IMR-90 (cell line): ENCODE results near the gene XRCC3. TPM values are rescaled to one million over a fixed set of nuclear protein-coding genes. Genes with fewer than 3 reads are reported as not detected.
A peak's percentile ranks its signal among the peaks of the same experiment; 100 is the strongest.

Experiments used
- ATAC-seq: fragments of 200-7000 bp; cut with Tn5 transposase; 2 replicates; pipeline ENCODE4 v1.9.1; 2020; ENCODE audit warnings: low read depth, mild to moderate bottlenecking, moderate library complexity
- BruUV-seq: library from RNA; stranded (reverse); fragments of 400-500 nt; replicated peaks from 2 replicates; lab custom pipeline; 2021; lab: Mats Ljungman, UMichigan
- CTCF ChIA-PET: fragments of 300-600 bp; formaldehyde crosslinking; extraction: SDS; loops from one replicate; lab custom pipeline; 2021; ENCODE audit warnings: antibody characterized with exemption; lab: Yijun Ruan, JAX
- POLR2A ChIA-PET: fragments of 300-600 bp; sonication (Branson Sonifier 250); formaldehyde crosslinking; loops from one replicate; lab custom pipeline; 2022; ENCODE audit warnings: antibody characterized with exemption; ENCODE audit not compliant: unreplicated experiment; lab: Charles Lee
- DNase-seq: peaks from one replicate; pipeline ENCODE4 v3.0.0; 2013
- H2AFZ ChIP-seq: replicated peaks from 2 replicates; pipeline ENCODE3; 2013; ENCODE audit warnings: low read length, mild to moderate bottlenecking; ENCODE audit not compliant: poor library complexity
- H2AK5ac ChIP-seq: 2 replicates; pipeline ENCODE4 v1.6.1; 2013; ENCODE audit warnings: low read depth, low read length, inconsistent platforms
- H2AK9ac ChIP-seq: replicated peaks from 2 replicates; pipeline ENCODE3; 2013; ENCODE audit warnings: mild to moderate bottlenecking, low read depth, low read length, moderate library complexity; ENCODE audit not compliant: poor library complexity
- H2BK120ac ChIP-seq: 2 replicates; pipeline ENCODE4 v1.6.1; 2013; ENCODE audit warnings: low read depth, low read length, inconsistent platforms
- H2BK15ac ChIP-seq: 3 replicates; pipeline ENCODE4 v1.6.1; 2013; ENCODE audit warnings: low read depth, low read length, inconsistent platforms
- H2BK20ac ChIP-seq: 2 replicates; pipeline ENCODE4 v1.6.1; 2013; ENCODE audit warnings: low read depth, mild to moderate bottlenecking, inconsistent platforms, low read length, moderate library complexity
- H2BK5ac ChIP-seq: 2 replicates; pipeline ENCODE4 v1.6.1; 2013; ENCODE audit warnings: mild to moderate bottlenecking, low read depth, low read length, inconsistent platforms; ENCODE audit not compliant: poor library complexity, severe bottlenecking
- H3K14ac ChIP-seq: replicated peaks from 2 replicates; pipeline ENCODE4 v1.6.1; 2013; ENCODE audit warnings: low read depth, low read length, inconsistent platforms
- H3K18ac ChIP-seq: 2 replicates; pipeline ENCODE4 v1.6.1; 2013; ENCODE audit warnings: low read depth, low read length, control low read depth
- H3K23ac ChIP-seq: 2 replicates; pipeline ENCODE4 v1.6.1; 2013; ENCODE audit warnings: low read depth, low read length, inconsistent platforms
- H3K27ac ChIP-seq: 2 replicates; pipeline ENCODE4 v1.5.1; 2013; ENCODE audit warnings: mild to moderate bottlenecking, control low read depth, low read length; ENCODE audit not compliant: insufficient read depth
- H3K27me3 ChIP-seq: 2 replicates; pipeline ENCODE4 v1.6.1; 2013; ENCODE audit warnings: low read length; ENCODE audit not compliant: control insufficient read depth, insufficient read depth
- H3K36me3 ChIP-seq: 2 replicates; pipeline ENCODE4 v1.6.1; 2013; ENCODE audit warnings: low read length, mixed read lengths; ENCODE audit not compliant: control insufficient read depth, insufficient read depth
- H3K4ac ChIP-seq: 2 replicates; pipeline ENCODE4 v1.6.1; 2013; ENCODE audit warnings: low read depth, low read length, inconsistent platforms
- H3K4me1 ChIP-seq: 2 replicates; pipeline ENCODE4 v1.6.1; 2013; ENCODE audit warnings: low read length, mixed read lengths; ENCODE audit not compliant: control insufficient read depth, insufficient read depth
- H3K4me2 ChIP-seq: 2 replicates; pipeline ENCODE4 v1.6.1; 2013; ENCODE audit warnings: low read depth, mild to moderate bottlenecking, control low read depth, low read length, moderate library complexity
- H3K4me3 ChIP-seq: 2 replicates; pipeline ENCODE4 v1.5.1; 2013; ENCODE audit warnings: low read depth, mild to moderate bottlenecking, control low read depth, low read length, moderate library complexity; ENCODE audit not compliant: insufficient read depth
- H3K56ac ChIP-seq: 2 replicates; pipeline ENCODE4 v1.6.1; 2013; ENCODE audit warnings: low read length, inconsistent platforms; ENCODE audit not compliant: insufficient read depth; ENCODE audit errors: extremely low read depth
- H3K79me1 ChIP-seq, 2 experiments: 2 replicates each; pipeline ENCODE4 v1.6.1; 2013; ENCODE audit warnings: low read length in 2 of 2, inconsistent platforms in 1 of 2, low read depth in 1 of 2
- H3K9ac ChIP-seq: 2 replicates; pipeline ENCODE4 v1.6.1; 2013; ENCODE audit warnings: low read depth, low read length, control low read depth
- H3K9me1 ChIP-seq: 2 replicates; pipeline ENCODE4 v1.6.1; 2013; ENCODE audit warnings: low read length, inconsistent platforms; ENCODE audit not compliant: insufficient read depth
- H3K9me3 ChIP-seq: 2 replicates; pipeline ENCODE4 v1.6.1; 2013; ENCODE audit warnings: low read length; ENCODE audit not compliant: control insufficient read depth, insufficient read depth
- H4K20me1 ChIP-seq: 2 replicates; pipeline ENCODE4 v1.6.1; 2013; ENCODE audit warnings: low read length, inconsistent platforms; ENCODE audit not compliant: insufficient read depth
- H4K5ac ChIP-seq: 2 replicates; pipeline ENCODE4 v1.6.1; 2013; ENCODE audit warnings: mild to moderate bottlenecking, low read depth, low read length, control low read depth
- H4K8ac ChIP-seq, 2 experiments: 2 replicates each; pipeline ENCODE4 v1.6.1; 2013; ENCODE audit warnings: low read depth in 2 of 2, low read length in 2 of 2, control low read depth in 1 of 2, inconsistent platforms in 1 of 2
- H4K91ac ChIP-seq: 2 replicates; pipeline ENCODE4 v1.6.1; 2013; ENCODE audit warnings: low read depth, low read length, inconsistent platforms; ENCODE audit not compliant: insufficient read depth
- BHLHE40 ChIP-seq: fragments of 150-350 bp; IDR thresholded peaks from 2 replicates; pipeline ENCODE4 v1.6.1; 2016; ENCODE audit warnings: mild to moderate bottlenecking, low read depth, low read length
- CEBPB ChIP-seq: IDR thresholded peaks from 2 replicates; pipeline ENCODE4 v1.6.1; 2012; ENCODE audit warnings: low read depth, low read length, improper control_type of control experiment
- CHD1 ChIP-seq: IDR thresholded peaks from 2 replicates; pipeline ENCODE4 v1.6.1; 2012; ENCODE audit warnings: low read depth, low read length, improper control_type of control experiment
- FOS ChIP-seq: fragments of 150-350 bp; IDR thresholded peaks from 2 replicates; pipeline ENCODE4 v1.6.1; 2016; ENCODE audit warnings: low read depth, low read length
- MAFK ChIP-seq: IDR thresholded peaks from 2 replicates; pipeline ENCODE4 v1.6.1; 2012; ENCODE audit warnings: low read depth, low read length, improper control_type of control experiment
- MAZ ChIP-seq: IDR thresholded peaks from 2 replicates; pipeline ENCODE4 v1.6.1; 2012; ENCODE audit warnings: low read depth, mild to moderate bottlenecking, low read length, improper control_type of control experiment, moderate library complexity, borderline replicate concordance
- MXI1 ChIP-seq: IDR thresholded peaks from 2 replicates; pipeline ENCODE4 v1.6.1; 2012; ENCODE audit warnings: low read depth, mild to moderate bottlenecking, low read length, moderate library complexity, borderline replicate concordance
- NFE2L2 ChIP-seq: fragments of 150-350 bp; IDR thresholded peaks from 2 replicates; pipeline ENCODE4 v1.6.1; 2016; ENCODE audit warnings: low read depth, mild to moderate bottlenecking, low read length
- POLR2A ChIP-seq: IDR thresholded peaks from 2 replicates; pipeline ENCODE4 v1.6.1; 2012; ENCODE audit warnings: mild to moderate bottlenecking, low read depth, low read length
- RAD21 ChIP-seq: IDR thresholded peaks from 2 replicates; pipeline ENCODE4 v1.6.1; 2012; ENCODE audit warnings: low read length, improper control_type of control experiment
- RCOR1 ChIP-seq: IDR thresholded peaks from 2 replicates; pipeline ENCODE4 v1.6.1; 2012; ENCODE audit warnings: mild to moderate bottlenecking, low read length, improper control_type of control experiment; ENCODE audit not compliant: insufficient replicate concordance
- RFX5 ChIP-seq: IDR thresholded peaks from 2 replicates; pipeline ENCODE4 v1.8.0; 2012; ENCODE audit warnings: low read depth, mild to moderate bottlenecking, low read length, moderate library complexity
- SMC3 ChIP-seq: fragments of 150-350 bp; IDR thresholded peaks from 2 replicates; pipeline ENCODE4 v1.6.1; 2016; ENCODE audit warnings: low read depth, mild to moderate bottlenecking, antibody characterized with exemption, low read length, moderate library complexity
- WGBS, 2 experiments: methylation state at CpG; one replicate each; pipeline versions ENCODE4 v1.1.5 to v1.1.7; 2013; ENCODE audit warnings: missing lambda C conversion rate in 2 of 2; ENCODE audit not compliant: insufficient read length in 1 of 2; ENCODE audit errors: extremely low coverage in 2 of 2; 5-methylcytosine and 5-hydroxymethylcytosine counted together
- dilution Hi-C: fragments of 300-500 bp; cut with HindIII; formaldehyde crosslinking; loops from one replicate; pipeline ENCODE4 v1.14.3; 2018; ENCODE audit warnings: low sequenced_read_pairs; ENCODE audit not compliant: unreplicated experiment
- in situ Hi-C: fragments of 300-500 bp; cut with MboI; formaldehyde crosslinking; loops from 3 replicates; pipeline ENCODE4 v1.14.3; 2019; ENCODE audit warnings: low sequenced_read_pairs, inconsistent platforms, mixed read lengths
- intact Hi-C: fragments of 100-400 bp; cut with micrococcal nuclease; formaldehyde crosslinking; loops from 2 replicates; pipeline ENCODE4 v1.10.0; 2022
- polyA plus RNA-seq, 3 experiments: library from polyadenylated mRNA; depleted of rRNA; stranded (reverse); fragments of >200 nt; gene quantifications; 2 replicates each; pipeline ENCODE4 v1.2.3, GENCODE V29; 2012; ENCODE audit warnings: low replicate concordance in 1 of 3
- total RNA-seq: library from RNA; depleted of rRNA; stranded (reverse); fragments of >200 nt; gene quantifications from 2 replicates; pipeline ENCODE4 v1.2.3, GENCODE V29; 2012
- TF ChIP-seq, protein P1 (sequence below): conservative IDR thresholded peaks from 2 replicates; pipeline ENCODE4 v1.5.1; 2012; ENCODE audit warnings: mild to moderate bottlenecking, low read depth, low read length, improper control_type of control experiment
- TF ChIP-seq, protein P2 (sequence below): fragments of 150-350 bp; IDR thresholded peaks from 2 replicates; pipeline ENCODE4 v1.6.1; 2017; ENCODE audit warnings: mild to moderate bottlenecking, antibody characterized with exemption, low read length, low read depth

The XRCC3 gene
- total and polyA plus RNA-seq, 2 of the 4 experiments (the other 2 are of a cell fraction) = 8.1 to 9.5 TPM

DNA sequence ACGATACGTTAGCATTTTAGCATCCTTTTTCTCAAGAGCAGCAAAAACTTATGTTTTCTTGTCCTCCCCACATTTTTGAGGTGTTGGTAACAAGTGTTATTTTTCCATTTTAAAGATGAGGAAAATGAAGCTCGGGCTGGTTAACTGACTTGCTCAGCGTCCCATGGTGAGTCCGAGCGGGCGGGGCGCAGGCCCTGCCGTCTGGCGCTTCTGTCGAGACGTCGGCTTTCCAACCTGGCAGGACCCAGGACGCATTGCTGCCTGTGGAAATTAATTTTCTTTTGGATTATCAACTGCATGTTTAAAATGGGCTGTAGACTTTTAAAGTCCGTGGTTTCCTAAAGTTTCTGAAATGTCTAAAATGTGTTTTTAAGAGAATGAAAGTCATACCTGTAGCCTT, 30.4 kb downstream of the XRCC3 start (continued):
- TF ChIP-seq CEBPB = no peak
- no peak for TF ChIP-seq MAZ
- TF ChIP-seq MAFK = no peak
- TF ChIP-seq CHD1 = no peak
- TF ChIP-seq RAD21 = no peak
- no peak for TF ChIP-seq BHLHE40
- TF ChIP-seq RCOR1 = no peak
- TF ChIP-seq SMC3 = no peak

DNA sequence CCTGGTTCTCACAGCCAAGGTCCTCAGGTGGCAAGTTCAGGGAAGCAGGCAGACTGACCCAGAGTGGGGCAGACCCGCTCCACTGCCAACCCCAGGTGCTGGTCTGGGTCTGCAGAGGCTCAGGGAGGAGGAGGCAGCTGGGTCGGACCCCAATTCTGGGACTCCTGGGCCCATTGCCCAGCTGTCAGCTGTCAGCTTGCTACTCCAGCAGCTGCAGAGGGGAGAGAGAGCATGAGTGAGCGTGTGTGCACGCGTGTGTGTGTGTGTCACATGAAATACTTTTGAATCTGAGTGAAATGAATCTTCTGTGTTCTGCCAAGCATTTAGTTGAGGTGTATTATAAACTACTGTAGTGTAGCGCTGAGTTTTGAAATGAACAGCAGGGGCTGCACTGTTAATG, 30.8 kb downstream of the XRCC3 start:
- intact Hi-C loops = no loop called here
- Histone ChIP-seq H3K36me3 (peaks cover 62% of the 10 kb centered on the region), H2BK20ac (no peak overlapping the region), H3K27me3 (no peaks in the 10 kb centered on the region), H3K27ac (no peak overlapping the region), H3K23ac (no peak overlapping the region), H3K4me3 (no peak overlapping the region), H2AK9ac (no peak overlapping the region), H3K4me1 (peaks cover 8% of the 10 kb centered on the region), H3K4ac (no peak overlapping the region), H2BK120ac (no peak overlapping the region), H4K5ac (no peak overlapping the region), H3K4me2 (no peak overlapping the region), H3K9ac (0 out of 2 replicates have a peak overlapping the region, but pooled peaks have one; percentile 19), H2AK5ac (no peak overlapping the region), H2BK5ac (no peak overlapping the region), H3K18ac (no peak overlapping the region), H3K9me3 (no peaks in the 10 kb centered on the region), H3K14ac (no peak overlapping the region), H4K20me1 (peaks cover 44% of the 10 kb centered on the region), H3K79me1 (peaks cover 42 to 70% of the 10 kb centered on the region in 2 experiments), H2AFZ (no peak overlapping the region), H4K91ac (no peak overlapping the region), H3K9me1 (peaks cover 10% of the 10 kb centered on the region; the same call in 1 of the 2 replicates), H4K8ac (no peak overlapping the region), H3K56ac (no peak overlapping the region), H2BK15ac (no peak overlapping the region)
- DNase-seq = no peak
- CTCF ChIA-PET = no interaction called here
- WGBS, 2 experiments = 83% methylated on average over 2 of the region's 6 CpGs; no CpG with 5 or more reads in 1 of the 2 experiments
- dilution Hi-C loops = no loop called here
- in situ Hi-C loops = loop anchor here (10.0 kb wide), 1 partner anchor 110 kb away; no protein-coding TSS in a partner anchor
- no peak for ATAC-seq
- POLR2A ChIA-PET = no interaction called here
- no TSS peak for BruUV-seq
- TF ChIP-seq SMC3 = no peak
- TF ChIP-seq RCOR1 = no peak
- no peak for TF ChIP-seq RFX5
- TF ChIP-seq CEBPB = no peak
- TF ChIP-seq, protein P1, sequence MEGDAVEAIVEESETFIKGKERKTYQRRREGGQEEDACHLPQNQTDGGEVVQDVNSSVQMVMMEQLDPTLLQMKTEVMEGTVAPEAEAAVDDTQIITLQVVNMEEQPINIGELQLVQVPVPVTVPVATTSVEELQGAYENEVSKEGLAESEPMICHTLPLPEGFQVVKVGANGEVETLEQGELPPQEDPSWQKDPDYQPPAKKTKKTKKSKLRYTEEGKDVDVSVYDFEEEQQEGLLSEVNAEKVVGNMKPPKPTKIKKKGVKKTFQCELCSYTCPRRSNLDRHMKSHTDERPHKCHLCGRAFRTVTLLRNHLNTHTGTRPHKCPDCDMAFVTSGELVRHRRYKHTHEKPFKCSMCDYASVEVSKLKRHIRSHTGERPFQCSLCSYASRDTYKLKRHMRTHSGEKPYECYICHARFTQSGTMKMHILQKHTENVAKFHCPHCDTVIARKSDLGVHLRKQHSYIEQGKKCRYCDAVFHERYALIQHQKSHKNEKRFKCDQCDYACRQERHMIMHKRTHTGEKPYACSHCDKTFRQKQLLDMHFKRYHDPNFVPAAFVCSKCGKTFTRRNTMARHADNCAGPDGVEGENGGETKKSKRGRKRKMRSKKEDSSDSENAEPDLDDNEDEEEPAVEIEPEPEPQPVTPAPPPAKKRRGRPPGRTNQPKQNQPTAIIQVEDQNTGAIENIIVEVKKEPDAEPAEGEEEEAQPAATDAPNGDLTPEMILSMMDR = no peak
- no peak for TF ChIP-seq RAD21
- no peak for TF ChIP-seq BHLHE40
- TF ChIP-seq NFE2L2 = no peak
- no peak for TF ChIP-seq MAZ
- no peak for TF ChIP-seq MAFK
- TF ChIP-seq CHD1 = no peak
- no peak for TF ChIP-seq POLR2A
- TF ChIP-seq FOS = no peak
- TF ChIP-seq, protein P2, sequence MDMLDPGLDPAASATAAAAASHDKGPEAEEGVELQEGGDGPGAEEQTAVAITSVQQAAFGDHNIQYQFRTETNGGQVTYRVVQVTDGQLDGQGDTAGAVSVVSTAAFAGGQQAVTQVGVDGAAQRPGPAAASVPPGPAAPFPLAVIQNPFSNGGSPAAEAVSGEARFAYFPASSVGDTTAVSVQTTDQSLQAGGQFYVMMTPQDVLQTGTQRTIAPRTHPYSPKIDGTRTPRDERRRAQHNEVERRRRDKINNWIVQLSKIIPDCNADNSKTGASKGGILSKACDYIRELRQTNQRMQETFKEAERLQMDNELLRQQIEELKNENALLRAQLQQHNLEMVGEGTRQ = no peak
- TF ChIP-seq MXI1 = no peak
